ENCODE results near the gene EIF4E1B.

The EIF4E1B gene

GRCh38 chr5:176665517-176665916 is 35.0 kb downstream of the EIF4E1B start:
- DNase-seq = no peak

GRCh38 chr5:176667637-176668036 is 37.2 kb downstream of the EIF4E1B start:
- no peak for DNase-seq

GRCh38 chr5:176670449-176670848 is 40.0 kb downstream of the EIF4E1B start:
- no peak for DNase-seq

GRCh38 chr5:176671399-176671798 is 40.9 kb downstream of the EIF4E1B start:
- no peak for DNase-seq

GRCh38 chr5:176671890-176672747 is 41.6 kb downstream of the EIF4E1B start:
- DNase-seq = no peak

GRCh38 chr5:176673651-176674583 is 43.4 kb downstream of the EIF4E1B start:
- no peak for DNase-seq

- DNase-seq = no peak
These were observed 44.3 kb downstream of the EIF4E1B start for GRCh38 chr5:176674799-176675198.

GRCh38 chr5:176675676-176676360 is 45.3 kb downstream of the EIF4E1B start:
- DNase-seq = no peak

GRCh38 chr5:176676361-176676824 is 45.9 kb downstream of the EIF4E1B start:
- DNase-seq = no peak

- DNase-seq = no peak
These were observed 46.9 kb downstream of the EIF4E1B start for GRCh38 chr5:176677209-176677939.

GRCh38 chr5:176678584-176678983 is 48.1 kb downstream of the EIF4E1B start:
- no peak for DNase-seq

GRCh38 chr5:176679365-176680225 is 49.1 kb downstream of the EIF4E1B start:
- DNase-seq = no peak

GRCh38 chr5:176680226-176680563 is 49.7 kb downstream of the EIF4E1B start:
- no peak for DNase-seq

- no peak for DNase-seq
These were observed 51.6 kb downstream of the EIF4E1B start for GRCh38 chr5:176682016-176682531.

GRCh38 chr5:176685010-176685409 is 54.5 kb downstream of the EIF4E1B start:
- no peak for DNase-seq

GRCh38 chr5:176687247-176687646 is 56.8 kb downstream of the EIF4E1B start:
- no peak for DNase-seq

- DNase-seq = no peak
These were observed 57.4 kb downstream of the EIF4E1B start for GRCh38 chr5:176687881-176688280.

- DNase-seq = no peak
These were observed 60.4 kb downstream of the EIF4E1B start for GRCh38 chr5:176690911-176691310.

- DNase-seq = no peak
These were observed 61.0 kb downstream of the EIF4E1B start for GRCh38 chr5:176691524-176691923.

- no peak for DNase-seq
These were observed 61.9 kb downstream of the EIF4E1B start for GRCh38 chr5:176692326-176692725.

GRCh38 chr5:176692839-176693476 is 62.5 kb downstream of the EIF4E1B start:
- no peak for DNase-seq

Measured in CD4-positive, alpha-beta T cell treated with Interferon gamma for 1 hour (primary cell).